Globus pallidus (tissue), 1 donor: ENCODE data around the gene ASB8.
"Not testable (repeated sequence)": the region's sequence is repeated elsewhere in the genome, so short reads cannot be mapped to it uniquely, and the experiment has no call there.

Source experiments
- DNase-seq: peaks from one replicate; pipeline ENCODE4 v3.0.0-alpha.2; 2015; ENCODE audit warnings: low spot score

The ASB8 gene

DNA sequence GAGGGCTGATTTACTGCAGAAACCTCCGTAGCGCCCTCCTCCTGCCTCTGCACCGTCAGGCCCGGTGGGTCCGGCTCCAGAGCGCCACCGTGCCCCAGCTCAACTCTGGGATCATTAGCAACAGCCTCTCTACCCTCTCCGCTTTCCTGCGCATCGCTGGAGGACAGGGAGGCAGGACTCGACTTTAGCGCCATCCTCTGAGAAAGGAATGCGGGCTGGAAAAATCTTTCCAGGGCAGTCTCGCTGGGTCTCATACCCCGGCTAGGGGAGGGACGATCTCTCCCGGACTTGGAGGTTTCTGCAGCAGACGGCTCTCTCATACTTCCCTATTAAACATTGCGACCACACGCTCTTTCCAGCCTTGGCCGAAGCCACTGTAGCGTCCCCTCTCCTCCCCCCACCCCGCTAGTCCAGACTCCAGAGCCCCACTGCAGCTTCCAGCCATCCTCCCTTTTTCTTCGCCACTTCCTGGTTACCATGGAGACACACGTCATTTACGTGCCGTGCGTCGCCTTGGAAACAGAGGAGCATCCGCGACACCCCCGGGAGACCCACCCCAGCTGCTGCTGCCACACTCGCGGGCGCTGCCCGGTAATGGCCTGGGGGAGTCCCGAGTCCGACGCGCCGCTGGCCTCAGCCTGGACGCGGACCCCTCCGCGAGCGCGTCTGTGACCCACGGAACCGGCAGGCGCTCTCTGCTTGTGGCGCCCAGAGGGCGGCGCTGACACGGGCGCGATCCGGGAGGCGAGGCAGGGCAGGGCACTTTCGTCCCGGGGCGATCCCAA lies 26.0 kb upstream of the ASB8 start, which contains the start of gene CCDC184:
Gene CCDC184, plus strand, starts transcription at position 554 of the 785 bp plus-strand sequence. CDS start 479 bp downstream, outside the sequence.
- peak; percentile 81 for DNase-seq

DNA sequence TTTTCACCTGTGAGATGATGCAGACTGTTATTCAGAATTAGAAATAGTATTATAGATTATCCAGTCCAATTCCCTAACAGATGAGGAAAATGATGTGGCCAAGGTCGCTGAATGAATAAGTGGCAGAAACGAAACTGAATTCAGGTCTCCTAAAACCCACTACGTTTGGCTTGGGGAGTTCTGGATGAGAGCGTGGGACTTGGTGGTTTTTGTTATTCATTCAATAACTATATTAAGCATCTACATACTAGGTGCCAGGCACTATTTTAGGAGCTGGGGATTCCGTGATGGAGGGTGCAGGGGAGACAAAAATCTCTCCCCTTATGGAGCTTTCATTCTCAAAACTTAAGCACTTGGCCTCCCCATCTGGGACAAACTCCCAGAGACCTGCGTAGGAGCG lies 25.3 kb upstream of the ASB8 start:
- no peak for DNase-seq

DNA sequence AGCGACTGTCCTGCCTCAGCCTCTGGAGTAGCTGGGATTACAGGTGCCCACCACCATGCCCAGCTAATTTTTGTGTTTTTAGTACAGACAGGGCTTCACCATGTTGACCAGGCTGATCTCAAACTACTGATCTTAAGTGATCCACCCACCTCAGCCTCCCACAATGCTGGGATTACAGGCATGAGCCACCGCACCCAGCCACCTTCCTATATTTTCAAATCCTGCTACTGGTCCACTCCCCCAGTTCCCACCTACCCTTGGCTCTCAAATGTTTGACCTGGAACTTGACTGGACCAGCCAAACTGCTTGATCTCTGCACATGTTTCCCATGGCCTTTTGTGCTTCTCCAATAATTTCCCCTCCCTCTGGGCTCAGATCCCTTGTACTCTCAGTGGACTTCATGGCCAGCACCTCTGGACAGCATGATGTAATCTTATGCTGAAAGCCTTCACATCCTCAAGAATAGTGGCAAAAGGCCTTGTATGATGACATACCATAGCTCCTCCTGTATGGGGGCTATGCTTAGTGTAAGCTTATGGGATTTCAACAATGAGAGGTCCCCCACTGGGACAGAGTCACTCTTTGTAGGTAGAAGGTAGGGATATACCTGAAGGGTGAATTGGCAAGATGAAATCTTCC lies 23.7 kb upstream of the ASB8 start:
- no peak for DNase-seq

DNA sequence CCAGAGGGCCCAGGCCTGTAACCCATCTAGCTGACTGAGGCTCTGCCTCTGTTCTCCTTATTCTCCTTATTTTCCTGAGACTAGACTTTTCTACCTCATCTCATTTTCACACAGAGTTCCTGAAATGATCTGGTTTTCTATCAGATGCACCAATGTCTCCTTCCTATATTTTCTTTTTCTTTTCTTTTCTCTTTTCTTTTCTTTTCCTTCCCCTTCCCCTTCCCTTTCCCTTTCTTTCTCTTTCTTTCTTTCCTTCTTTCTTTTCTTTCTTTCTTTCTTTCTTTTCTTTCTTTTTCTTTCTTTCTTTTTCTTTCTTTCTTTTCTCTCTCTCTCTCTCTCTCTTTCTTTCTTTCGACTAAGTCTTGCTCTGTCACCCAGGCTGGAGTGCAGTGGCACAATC lies 23.1 kb upstream of the ASB8 start:
- no peak for DNase-seq

DNA sequence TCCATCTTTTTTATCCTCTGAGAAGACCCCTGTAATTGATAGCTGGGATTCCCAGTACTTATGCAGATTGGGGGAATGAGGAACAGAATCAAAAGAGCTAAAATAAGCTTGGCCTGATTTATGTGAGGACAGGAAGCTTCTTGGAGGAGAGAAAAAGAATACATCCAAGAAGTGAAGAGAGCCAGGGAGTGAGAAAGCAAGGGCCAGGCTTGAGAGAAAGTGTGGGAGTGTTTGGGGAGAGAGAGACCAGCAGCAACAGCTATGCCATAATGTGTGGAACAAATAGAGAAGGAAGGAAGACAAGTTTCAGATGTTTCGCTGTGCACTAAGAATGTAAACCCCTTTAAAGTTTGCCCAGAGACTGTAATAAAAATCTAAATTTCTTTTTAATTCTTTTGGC lies 22.2 kb upstream of the ASB8 start:
- no peak for DNase-seq

DNA sequence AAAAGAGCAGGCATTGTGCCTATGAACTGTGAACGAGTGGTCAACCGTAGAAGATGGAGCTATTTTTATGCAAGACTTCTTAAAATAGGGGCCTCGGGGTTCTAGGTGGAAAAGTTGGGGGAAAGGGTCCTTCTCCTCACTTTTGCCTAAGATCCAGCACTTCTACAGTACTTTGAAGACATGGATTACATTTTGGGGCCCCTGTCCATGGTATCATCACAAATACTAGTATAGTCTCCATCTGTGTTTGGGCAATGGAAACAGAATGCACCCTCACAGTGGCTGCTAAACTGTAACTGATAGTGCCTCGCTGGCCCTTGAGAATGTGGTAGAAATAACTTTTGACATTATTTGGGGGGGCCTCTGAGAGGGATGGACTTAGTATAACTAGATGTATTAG lies 20.7 kb upstream of the ASB8 start:
- no peak for DNase-seq

GRCh38 chr12:48176417-48176751 lies 19.1 kb upstream of the ASB8 start:
- DNase-seq = no peak

GRCh38 chr12:48175613-48176416 lies 18.5 kb upstream of the ASB8 start:
- no peak for DNase-seq

GRCh38 chr12:48169011-48169410 lies 11.7 kb upstream of the ASB8 start:
- DNase-seq = no peak

DNA sequence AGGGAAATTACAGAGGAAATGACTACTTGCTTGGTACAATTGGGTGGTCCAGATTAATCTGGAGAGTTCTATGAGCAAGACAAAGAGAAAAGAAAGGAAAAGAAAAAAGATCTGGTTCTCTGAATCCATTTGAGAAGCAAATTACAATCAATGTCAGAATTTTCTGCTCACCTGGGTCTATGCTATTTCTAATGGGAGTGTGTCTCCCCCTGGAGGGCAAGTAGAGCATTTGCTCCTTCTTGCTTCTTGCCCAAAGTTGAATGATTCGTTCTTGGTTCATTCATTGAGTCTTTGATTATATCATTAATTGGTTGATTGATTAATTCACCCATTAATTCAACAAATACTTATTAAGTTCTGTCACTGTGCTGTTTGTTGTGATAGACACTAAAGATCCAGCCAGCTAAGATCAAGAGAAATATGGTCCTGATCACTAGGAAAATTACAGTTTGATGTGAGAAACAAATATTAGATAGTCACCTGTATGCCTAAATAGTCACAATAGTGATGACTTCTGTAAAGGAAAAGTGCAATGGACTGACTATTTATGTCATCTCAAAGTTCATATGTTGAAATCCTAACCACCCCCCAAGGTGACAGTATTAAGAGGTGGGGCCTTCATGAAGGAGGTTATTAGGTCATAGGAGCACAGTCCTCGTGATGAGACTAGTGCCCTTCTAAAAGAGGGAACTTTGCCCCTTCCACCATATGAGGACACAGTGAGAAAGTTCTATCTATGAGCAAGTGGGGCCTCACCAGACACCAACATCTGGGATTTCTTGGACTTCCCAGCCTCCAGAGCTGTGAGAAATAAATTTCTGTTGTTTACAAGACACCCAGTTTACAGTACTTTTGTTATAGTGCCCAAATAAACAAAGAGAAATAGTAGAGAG lies 8.0 kb upstream of the ASB8 start:
- DNase-seq = peak; percentile 59

DNA sequence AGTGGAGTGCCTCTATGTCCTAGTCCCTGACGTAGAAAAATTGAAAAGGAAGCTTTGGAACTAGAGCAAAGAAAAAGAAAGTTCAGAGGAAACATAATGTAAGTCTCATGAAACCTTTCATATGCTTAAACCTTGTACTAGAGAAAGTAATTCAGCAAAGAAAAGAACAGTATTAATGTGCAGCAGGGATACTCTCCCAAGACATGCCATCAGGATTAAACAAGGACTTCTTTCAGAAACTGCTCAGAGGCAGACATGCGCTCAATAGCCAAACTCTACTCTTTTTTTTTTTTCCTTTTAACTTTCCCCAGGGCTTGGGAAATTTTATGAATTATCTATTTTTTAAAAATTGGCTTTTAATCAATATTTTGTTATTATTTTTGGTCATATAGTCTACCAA lies 7.1 kb upstream of the ASB8 start:
- DNase-seq = peak; percentile 47

DNA sequence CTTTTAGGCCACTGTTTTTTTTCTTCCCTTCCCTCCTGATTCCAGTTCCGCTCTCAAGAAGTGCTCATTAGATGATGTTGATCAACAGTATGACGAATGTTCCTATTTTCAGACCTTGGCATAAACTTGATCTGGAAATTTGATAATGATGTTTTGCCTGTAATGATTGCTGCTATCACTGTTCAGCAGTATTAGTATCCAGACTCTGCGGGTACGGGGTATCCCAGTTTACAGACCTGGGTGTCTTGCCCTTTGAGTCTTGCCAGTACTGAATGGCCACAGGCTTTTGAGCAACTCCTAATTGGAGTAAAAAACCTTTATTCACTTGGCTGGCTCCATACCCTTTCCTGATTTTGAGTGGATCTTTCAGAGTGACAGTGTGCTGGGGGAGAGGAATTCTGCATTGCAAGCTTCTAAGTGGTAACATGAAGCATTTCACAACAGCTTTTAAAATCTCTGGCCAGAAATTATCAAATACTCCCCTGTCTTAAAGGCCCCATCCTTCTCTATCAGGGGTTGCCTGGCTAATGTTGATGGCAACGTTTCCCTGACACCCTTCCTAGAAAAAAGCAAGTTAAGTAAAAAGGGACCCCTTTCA lies 5.9 kb upstream of the ASB8 start:
- no peak for DNase-seq

GRCh38 chr12:48160807-48161206 lies 3.5 kb upstream of the ASB8 start:
- DNase-seq = peak; percentile 40

DNA sequence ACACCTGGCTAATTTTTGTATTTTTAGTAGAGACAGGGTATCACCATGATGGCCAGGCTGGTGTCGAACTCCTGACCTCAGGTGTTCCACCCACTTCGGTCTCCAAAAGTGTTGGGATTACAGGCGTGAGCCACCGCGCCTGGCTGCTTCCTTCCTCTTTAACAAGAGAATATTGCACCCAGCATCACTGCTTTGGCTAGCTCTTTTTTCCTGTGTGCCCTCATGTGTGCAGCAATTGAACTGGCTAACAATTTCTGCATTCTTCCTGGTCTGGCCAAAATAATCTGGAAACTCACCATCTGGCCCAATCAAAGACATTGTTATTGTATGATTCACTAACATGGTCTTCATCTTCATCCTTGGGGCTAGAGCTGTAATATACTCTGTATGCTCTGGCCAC lies 2.7 kb upstream of the ASB8 start:
- no peak for DNase-seq

GRCh38 chr12:48157889-48158370 lies 615 bp upstream of the ASB8 start:
- no peak for DNase-seq

DNA sequence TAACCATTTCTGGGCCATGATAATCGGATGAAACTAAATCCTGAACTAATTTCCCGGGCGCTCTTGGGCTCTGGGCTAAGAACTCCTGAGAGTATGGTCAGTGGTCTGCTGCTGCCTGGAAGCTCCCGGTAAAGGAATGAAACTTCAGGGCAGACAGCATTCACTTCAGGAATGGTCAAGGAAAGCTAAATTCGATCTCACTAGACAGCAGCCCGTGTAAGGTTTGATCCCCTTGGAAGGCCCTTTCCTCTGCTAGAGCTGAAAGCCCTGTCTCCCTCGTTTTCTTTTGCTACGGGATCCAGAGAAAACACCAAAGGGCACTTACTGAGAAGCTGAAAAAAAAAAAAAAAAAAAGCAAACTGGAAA lies 680 bp downstream of the ASB8 start:
- no peak for DNase-seq

DNA sequence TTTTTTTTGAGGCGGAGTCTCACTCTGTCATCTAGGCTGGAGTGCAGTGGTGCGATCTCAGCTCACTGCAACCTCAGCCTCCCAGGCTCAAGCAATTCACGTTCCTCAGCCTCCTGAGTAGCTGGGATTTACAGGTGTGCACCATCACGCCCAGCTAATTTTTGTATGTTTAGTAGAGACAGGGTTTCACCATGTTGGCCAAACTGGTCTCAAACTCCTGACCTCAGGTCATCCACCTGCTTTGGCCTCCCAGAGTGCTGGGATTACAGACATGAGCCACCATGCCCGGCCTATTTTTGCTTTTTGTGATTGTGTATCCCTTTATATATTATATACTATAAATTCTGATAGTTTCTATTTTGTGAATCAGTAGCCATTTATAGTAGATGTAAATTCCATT lies 1.5 kb downstream of the ASB8 start:
- not testable (repeated sequence) for DNase-seq

- DNase-seq = no peak
Measured at GRCh38 chr12:48151103-48151771, 6.1 kb downstream of the ASB8 start.

DNA sequence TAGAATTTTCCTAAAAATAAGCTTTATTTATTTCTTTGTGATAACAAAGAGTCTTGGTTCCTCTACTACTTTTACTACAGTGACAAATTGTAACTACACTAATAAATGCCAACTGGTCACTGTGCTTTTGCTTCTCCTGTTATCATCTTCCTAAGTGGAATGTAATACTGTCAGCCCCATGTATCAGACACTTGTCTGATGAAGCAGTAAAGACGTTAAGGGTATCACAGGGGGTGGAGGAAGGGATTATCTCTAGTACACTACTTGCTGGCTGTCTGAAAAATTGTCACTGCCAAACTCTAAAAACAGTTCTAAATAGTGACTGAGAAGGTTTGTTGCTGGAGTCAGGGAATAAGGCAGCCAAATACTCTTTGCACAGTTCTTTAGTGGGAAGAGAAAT lies 11.3 kb downstream of the ASB8 start:
- no peak for DNase-seq

DNA sequence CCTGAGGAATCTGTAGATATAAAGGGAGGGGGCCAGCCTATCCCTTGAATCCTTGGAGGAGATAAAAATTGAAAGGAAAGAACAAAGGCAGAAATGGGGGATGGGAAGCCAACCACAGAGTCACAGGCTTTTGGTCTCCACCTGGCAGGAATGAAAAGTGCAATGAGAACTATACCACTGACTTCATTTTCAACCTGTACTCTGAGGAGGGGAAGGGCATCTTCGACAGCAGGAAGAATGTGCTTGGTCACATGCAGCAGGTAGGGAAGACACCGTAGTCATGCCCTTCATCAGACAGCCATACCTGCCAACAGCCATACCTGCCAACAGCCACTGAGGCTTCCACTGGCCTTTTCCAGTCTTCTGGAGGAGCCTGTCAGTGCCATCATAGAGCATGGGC lies 13.4 kb downstream of the ASB8 start:
- no peak for DNase-seq
